SK-N-DZ (cell line): ENCODE data around the gene DIP2B.

Experiments
- DNase-seq: peaks from one replicate; pipeline ENCODE4 v3.0.0-alpha.2; 2015; ENCODE audit warnings: low spot score

DIP2B gene

DNA sequence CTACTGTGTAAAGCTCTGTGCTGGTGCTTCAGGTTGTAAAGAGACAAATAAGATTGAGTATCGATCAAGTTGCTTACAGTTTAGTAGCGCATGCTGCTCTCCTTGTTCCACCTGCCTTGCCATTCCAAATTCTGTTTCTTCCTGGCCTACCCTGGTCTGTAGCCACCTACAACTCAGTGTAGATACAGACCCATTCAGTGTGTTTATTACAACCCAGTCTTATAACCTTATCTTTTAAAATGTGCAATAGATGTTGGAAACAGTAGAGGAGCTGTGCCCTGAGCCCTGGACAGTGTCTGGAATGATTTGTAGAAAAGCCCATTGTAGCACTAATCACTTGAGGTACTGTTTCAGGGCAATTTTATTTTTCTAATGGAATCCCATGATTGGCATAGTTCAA is 68.5 kb downstream of the DIP2B start:
- DNase-seq: no peak

DNA sequence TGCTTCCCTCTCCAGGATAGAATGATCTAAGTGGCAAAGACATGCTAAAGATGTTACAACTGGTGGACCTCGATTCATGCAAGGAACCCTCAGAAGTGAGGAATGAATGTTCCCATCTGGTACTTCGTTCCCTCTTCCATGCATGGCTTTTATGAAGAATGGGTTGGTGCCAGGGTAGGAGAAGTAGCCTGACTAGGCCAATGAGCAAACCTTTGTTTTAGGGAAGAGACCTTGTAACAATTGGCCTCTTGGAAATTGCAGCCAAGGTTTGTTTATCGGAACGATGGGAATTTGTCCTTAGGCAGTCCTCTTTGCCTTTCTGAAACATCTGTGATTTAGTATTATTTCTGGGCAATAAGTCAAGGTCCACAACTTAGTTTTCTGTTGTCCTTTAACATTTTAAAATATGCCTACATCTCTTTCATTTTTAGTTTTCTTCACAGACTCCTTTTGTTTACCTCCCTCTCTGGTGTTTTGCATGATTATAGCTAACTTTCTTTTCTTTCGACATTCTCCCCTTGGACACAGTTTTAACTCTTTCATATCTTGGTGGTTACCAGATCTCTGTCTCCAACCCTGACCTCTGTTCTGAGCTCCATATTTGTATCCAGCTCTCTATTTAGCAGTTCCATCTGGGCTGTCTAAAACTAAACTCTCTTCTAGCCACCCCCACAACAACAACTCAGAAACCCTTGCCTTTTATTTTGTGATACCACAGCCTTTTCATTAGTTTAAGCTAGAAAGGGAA is 70.0 kb downstream of the DIP2B start:
- no peak for DNase-seq

DNA sequence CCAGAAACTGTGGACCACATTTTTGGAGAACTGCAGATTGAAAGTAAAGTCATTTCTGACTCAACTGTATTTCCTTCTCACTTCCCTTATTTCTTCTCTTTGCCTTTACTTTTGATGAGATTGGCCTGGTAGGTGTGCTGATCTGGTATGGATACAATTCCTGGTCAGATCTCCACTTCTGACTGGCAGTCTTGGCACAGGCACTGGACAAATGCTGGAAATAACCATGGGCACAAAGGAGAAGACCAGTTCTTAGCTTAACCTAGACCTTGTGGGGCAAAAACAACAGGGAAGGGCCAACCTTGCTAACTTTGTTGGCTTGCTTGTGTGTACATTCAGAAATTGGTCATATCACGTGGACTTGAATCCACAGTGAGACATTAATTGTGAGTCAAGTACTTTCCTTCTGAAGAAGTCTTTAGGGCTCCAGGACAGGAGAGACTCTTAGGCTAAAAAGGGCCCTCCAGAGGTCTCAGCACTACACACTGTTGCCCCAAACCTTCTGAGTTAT is 75.0 kb downstream of the DIP2B start:
- DNase-seq: no peak

DNA sequence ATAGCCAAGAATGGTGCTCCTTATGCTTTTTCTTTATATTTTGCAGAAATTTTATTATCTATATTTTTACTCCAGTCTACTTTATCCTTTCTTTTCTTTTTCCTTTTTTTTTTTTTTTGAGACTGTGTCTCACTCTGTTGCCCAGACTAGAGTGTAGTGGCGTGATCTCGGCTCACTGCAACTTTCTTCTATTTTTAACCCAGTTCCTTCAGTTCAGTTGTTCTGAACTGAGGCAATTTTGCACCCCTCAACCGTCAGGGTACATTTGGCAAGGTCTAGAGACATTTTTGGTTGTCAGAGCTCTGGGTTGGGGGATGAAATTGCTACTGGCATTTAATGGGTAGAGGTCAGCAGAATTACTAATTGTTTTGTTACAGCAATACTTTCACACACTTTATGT is 75.7 kb downstream of the DIP2B start:
- no peak for DNase-seq

DNA sequence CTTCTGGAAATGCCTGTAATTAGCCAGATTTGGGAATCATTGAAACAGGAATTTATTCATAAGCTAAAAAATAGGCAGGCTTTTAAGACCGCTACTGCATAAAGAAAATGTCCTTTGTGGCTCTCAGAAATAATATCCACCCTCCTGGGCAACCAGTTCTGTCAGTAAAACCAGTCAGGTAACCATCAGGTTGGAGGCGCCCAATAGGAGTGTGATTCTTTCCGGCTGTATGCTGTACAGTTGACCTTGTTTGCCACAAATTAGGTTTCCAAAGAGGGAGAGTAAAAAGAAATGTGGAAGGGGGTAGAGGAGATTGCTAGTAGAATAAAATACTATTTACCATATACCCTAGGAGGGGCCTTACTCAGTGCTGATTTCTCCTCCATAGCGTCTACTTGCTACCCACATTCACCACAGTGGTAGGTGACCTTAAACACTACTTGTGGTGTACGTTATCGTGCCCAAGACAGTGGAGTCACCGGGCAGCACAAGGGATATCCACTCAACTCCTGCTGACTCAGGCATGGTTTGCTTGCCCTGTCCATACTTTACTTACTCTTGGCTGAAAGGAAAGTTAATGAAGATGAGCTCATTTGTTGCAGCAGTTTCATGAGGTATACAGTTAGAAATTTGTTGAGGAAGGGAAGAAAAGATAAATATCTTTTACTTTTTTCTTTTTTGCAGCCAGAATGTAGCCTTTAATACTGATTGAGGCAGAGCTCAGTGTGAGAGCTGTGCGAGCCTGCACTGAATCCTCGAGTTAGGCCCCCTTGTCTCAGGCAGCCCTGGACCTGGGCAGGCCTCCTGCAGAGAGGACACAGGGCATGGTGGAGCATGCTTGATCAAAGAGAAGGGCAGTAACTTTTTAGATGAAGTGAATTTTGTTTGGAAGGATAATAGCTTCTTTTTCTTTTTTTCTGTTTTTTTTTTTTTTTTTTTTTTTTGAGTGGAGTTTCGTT is 76.7 kb downstream of the DIP2B start:
- DNase-seq: no peak

DNA sequence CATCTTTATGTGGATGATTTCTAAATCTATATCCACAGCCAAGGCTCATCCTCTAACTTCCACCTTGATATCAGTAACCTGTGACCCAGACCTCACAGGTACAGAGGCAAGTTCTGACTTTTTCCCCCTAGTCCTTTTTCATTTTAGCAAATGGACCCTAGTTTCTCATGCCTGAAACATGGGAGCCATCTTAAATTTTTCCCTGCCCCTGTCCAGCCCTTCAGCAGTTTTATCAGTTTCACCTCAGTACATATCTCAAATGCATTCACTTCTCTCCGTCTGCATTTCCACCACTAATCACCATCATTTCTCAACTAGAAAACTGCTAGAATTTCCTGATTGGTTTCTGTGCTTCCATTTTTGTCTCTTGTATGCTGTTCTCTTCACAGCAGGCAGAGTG is 79.3 kb downstream of the DIP2B start:
- DNase-seq: no peak

DNA sequence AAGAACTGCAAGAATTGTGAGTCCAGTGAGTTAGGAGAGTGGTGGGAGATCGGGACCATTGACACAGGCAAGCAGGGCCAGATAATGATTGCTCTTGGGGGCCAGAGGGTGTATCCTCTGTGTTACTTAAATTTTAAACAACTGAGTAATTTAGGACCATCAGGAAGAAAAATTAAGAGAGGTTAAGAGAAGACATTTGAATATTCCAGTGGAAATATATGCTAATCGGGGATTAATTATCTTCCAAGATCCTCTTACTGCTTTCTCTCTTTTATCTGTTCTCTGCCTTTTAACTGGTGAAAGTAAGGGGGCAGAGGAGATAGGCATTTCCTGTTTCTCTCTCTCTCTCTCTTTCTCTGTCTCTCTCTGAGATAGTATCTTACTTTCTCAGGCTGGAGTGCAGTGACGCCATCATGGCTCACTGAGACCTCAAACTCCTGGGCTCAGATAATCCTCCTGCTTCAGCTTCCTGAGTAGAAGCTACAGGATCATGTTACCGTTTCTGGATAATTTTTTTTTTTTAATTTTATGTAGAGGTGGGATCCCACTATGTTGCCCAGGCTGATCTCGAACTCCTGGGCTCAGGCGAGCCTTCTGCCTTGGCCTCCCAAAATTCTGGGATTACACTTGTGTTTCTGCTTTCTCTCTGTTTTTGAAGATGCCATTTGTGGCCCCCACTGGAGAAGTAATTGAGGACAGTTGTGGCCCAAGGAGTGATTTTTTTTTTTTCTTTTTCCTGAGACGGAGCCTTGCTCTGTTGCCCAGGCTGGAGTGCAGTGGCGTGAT is 85.1 kb downstream of the DIP2B start:
- DNase-seq: no peak

DNA sequence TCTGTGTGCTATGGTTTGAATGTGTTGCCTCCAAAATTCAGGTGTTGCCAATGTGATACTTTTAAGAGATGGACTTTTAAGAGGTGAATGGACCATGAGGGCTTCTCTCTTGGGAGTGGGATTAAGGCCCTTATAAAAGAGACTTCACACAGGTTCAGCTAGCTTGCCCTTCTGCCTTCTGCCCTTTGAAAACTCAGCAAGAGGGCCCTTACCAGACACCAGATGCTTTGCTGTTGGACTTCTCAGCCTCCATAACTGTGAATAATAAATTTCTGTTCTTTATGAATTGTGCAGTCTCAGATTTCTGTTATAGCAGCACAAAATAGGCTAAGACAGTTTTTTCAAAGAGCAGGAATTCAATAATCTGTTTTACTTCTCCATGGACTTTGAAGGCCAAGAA is 86.1 kb downstream of the DIP2B start:
- no peak for DNase-seq

DNA sequence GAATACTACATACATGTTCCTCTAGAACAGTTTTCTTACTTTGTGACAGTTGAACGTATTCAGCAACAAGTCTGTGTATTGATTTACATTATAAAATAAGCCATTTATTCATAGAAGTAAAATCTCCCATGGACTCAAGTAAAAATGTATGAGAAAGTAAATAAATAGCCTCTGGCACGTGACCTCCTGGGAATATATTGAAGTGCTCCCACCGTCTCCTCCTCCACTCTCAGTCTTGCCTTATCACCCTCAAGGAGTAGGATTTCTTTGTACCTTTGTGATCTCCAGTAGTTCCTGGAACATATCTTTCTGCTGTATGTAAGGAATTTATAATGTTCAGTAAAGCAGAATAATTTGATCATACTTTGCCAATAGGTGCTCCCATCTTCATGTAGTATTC is 90.9 kb downstream of the DIP2B start:
- DNase-seq: no peak

DNA sequence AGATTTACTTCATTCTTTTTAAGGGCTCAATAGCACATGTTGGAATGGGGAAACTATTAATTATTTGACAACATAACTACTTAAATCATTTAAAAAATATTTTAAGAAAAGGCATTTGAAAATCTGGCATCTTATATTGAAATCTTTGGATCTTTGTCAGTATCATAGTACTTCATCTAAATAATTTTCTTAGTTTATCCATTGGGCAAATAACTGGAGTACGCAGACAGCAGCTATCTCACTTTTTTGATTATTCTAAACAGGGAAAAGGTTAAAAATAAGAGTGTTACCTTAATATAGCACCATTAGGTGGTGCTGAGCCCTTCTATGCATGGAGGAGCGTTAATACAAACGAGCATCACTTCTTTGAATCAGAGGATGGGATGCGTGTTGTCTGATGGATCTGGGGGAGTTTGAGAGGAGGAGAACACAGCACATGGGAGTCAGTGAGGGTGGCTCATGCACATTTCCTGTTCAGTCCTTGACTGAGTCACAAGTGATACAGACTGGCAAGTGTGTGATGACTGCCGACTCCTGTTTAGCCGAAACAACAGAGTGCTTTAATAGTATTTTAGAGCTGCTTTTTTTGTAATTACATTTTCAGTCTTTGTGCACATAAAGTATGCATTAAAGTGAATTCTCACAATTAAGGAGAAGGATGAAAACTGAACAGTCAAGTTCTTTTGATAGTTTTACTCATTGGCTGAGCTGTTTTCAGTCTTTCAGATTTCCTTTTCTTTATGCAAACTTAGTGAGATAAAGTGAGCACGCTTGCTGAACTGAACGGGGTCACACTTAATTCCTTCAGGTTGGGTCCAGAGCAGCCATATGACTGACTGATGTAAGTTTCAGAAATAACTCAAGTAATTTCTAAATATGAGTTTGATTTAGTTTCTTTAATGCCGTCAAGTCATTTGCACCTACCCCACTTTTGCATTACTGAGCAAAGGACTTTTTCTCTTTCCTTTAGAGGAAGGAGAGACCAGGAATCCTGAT is 92.7 kb downstream of the DIP2B start:
- no peak for DNase-seq

DNA sequence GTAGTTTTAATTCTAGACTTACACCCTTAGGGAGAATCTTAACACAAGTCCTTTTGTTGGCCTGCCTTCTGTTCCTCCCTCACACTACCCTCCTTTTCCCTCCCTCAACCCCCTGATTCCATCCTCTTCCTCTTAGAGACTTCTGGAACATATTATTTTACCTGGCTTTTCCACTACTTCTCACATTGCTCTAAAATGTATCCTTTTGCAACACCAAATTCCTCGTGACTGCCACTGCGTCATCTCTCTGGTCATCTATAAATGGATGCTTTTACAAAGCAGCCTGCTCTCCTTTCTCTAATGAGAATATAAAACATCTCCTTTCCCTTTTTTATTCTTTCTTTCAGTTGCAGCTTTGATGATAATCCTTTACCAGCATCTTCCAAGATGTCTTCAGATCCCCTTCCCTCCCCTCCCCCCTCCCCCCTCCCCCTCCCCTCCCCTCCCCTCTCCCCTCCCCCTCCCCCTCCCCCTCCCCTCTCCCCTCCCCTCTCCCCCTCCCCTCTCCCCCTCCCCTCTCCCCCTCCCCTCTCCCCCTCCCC is 93.6 kb downstream of the DIP2B start:
- no peak for DNase-seq

DNA sequence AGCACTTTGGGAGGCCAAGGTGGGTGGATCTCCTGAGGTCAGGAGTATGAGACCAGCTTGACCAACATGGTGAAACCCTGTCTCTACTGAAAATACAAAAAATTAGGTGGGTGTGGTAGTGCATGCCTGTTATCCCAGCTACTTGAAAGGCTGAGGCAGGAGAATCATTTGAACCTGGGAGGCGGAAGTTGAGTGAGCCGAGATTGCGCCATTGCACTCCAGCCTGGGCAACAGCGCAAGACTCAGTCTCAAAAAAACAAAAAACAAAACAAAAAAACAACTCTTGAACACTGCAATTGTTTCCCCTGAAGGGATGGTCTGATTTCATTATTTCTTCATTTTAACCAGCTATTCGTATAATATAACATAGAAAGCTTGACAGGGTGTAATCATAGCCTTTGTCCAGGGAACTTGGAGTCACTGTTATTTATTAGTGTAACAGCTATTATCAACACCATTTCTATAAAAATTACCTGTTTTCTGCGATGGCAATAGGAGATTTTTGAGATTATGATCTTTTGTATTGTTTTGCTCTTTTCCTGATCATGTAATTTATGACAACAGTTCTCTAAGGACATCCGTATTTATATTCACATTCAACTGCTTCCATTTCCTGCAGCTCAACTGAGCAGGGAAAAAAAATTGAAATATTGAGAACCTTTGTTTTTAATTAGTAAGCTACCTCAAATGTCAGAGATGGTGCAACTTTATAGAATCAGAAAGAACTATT is 94.7 kb downstream of the DIP2B start:
- no peak for DNase-seq

DNA sequence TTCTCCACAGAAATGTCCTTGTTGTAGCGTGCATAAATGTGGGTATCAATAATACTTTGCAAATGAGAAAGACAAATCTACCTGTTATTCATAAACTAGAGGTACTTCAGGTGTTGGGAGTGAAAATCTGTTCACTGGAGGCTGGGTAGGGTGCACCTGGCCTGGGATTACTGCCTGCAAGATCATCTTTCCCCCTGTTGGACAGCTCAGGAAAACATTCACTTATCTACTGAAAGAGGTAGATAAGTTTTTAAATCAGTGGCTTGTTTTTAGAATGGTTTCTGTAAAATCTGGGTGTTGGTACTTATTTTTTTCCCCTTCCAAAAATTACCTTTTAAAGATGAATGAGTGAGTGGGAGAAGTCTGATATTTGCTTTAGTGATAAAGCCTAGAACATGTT is 95.6 kb downstream of the DIP2B start:
- no peak for DNase-seq

DNA sequence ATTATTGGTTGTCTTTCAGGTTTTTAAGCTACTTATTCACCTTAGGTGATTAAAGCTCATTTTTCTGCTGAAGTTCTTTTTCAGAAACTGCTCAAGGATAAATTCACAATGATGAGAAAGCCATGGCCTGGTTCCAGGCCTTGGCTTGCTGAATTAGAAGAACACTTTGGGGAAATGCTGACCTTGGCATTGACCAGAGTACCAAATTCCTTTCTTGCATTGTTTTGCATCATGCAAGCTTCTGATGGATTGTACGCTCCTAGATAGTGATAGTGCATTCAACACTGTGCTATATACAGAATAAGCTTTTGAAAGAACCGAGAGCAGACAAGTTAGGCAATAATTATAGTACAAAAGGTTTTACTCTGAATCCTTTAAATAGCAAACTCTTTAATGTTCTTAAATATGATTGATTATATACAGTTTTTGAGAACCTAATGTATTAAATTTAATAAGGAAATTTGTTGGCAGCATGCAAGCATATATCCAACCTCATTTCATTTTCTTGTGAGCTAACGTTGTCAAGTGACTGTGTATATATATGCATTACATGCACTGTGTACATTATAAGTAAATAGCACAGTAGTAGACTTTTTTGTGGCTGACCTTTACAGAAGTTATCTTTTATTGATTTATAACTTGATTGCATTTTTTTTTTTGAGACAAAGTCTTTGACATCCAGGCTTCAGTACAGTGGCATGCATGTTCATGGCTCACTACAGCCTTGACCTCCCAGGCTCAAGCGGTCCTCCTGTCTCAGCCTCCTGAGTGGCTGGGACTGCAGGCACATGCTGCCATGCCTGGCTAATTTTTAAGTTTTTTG is 99.2 kb downstream of the DIP2B start:
- no peak for DNase-seq

DNA sequence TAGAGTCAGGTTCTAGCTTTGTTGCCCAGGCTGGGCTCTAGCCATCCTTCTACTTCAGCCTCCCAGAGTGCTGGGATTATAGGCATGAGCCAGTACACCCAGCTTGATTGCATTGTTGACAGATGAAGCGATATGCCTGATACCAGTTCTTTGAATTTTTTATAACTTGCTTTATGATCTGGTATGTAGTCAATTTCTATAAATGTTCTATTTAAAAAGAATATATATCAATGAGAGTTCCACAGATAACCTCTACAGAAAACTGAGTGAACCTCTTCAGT is 99.8 kb downstream of the DIP2B start:
- no peak for DNase-seq

DNA sequence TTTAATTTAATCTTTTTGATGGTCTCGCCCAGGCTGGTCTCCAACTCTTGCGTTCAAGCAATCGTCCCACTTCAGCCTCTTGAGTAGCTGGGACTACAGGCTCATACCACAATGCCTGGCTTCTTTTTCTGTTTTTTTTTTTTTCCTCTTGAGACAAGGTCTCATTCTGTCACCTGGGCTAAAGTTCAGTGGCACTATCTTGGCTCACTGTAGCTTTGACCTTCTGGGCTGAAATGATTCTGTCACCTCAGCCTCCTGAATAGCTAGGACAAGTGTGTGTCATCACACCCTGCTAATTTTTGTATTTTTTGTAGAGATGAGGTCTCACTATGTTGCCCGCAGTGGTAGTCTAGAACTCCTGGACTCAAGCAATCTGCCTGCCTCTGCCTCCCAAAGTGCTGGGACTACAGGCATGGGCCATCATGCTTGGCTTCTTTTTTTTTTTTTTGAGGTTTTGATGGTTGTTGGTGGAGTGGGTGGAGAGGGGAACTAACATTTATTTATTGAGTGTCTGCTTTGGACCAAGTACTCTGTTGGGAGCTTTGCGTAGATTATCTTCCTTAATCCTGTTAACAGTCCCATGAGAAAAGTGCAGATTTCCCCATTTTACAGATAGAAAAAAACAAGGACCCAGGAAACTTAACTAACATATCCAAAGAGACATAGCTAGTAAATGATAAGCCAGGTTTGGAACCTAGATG is 102.0 kb downstream of the DIP2B start:
- no peak for DNase-seq

DNA sequence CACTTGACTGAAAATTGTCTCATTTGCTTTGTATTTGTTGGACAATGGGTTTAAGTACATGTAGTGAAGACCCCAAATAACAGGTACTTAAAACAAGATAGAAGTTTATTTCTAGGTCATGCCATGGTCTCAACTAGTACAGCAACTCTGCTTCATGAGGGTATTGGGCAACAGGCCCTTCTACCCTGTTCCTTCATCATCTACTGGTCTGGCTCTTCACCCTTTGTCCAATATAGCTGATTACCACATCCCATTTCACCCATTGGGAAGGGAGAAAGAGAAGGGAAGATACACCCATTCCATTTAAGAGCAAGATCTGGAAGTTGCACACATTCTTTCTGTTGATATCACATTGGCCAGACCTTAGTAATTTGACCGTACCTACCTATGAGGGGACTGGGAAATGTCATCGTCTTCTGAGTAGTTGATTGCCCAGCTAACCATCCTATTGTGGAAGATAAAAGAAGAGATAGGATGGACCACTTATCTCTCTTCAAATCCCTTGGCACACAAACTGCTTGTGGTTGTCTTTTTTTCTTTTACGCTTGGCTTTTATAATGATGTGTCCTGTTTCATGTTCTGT is 104.6 kb downstream of the DIP2B start:
- peak; percentile 75 for DNase-seq

DNA sequence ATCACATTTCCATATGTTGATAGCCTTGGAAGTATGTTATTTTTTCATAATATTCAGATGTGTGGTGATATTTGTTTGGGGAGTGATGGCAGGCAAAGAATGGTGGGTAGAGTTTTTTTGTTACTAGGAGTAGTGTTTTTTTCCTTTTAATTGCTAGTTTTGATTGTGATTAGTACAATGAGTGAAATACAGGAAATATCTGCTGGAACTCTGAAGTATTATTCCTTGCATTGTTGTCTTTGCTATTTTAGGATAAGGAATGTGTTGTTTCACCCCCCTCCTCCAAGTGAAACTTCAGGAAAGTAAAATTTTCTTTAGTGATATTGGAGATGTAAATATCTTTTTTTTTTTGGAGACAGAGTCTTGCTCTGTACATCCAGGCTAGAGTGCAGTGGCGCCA is 105.4 kb downstream of the DIP2B start:
- no peak for DNase-seq
